HCT116 (cell line): ENCODE results near the gene STIL. TPM values are rescaled to one million over a fixed set of nuclear protein-coding genes. Genes with fewer than 3 reads are reported as not detected.

Experiments used
- ATAC-seq: fragments of 200-7000 bp; cut with Tn5 transposase; 2 replicates; pipeline ENCODE4 v1.9.1; 2020; ENCODE audit warnings: mild to moderate bottlenecking, moderate library complexity
- BruUV-seq: library from RNA; stranded (reverse); fragments of 400-500 nt; replicated peaks from 2 replicates; lab custom pipeline; 2021; lab: Mats Ljungman, UMichigan
- CTCF ChIA-PET: fragments of 300-600 bp; sonication (Branson Sonifier 250); formaldehyde crosslinking; loops from one replicate; lab custom pipeline; 2021; ENCODE audit warnings: antibody characterized with exemption; lab: Charles Lee
- POLR2A ChIA-PET: fragments of 300-600, 350-600 bp; sonication (Branson Sonifier 250); formaldehyde crosslinking; loops from one replicate; lab custom pipeline; 2021; ENCODE audit warnings: antibody characterized with exemption; lab: Charles Lee
- RAD21 ChIA-PET, 2 experiments: fragments of 300-600 bp; sonication (Branson Sonifier 250); formaldehyde crosslinking; loops; one replicate each; lab custom pipeline; 2023; ENCODE audit warnings: low total read pairs in 2 of 2; ENCODE audit not compliant: uncharacterized antibody in 2 of 2, unreplicated experiment in 2 of 2, low non-redundant PET in 1 of 2; lab: Charles Lee
- DNase-seq: peaks from one replicate; pipeline ENCODE4 v3.0.0-alpha.2; 2010; ENCODE audit warnings: low read depth, low spot score
- H2AFZ ChIP-seq: fragments of 200-600 bp; shearing (Covaris generic), sonication (generic); 2 replicates; pipeline ENCODE4 v1.6.1; 2017; ENCODE audit warnings: low read depth, mixed run types, mixed read lengths, antibody characterized with exemption, low read length; ENCODE audit not compliant: poor library complexity, severe bottlenecking
- H3K27ac ChIP-seq: 2 replicates; pipeline ENCODE4 v1.5.1; 2012; ENCODE audit warnings: low read depth, low read length
- H3K27me3 ChIP-seq: fragments of 200-600 bp; sonication (generic); 2 replicates; pipeline ENCODE4 v1.6.1; 2016; ENCODE audit warnings: mixed run types, low read length, mixed read lengths; ENCODE audit not compliant: insufficient read depth
- H3K36me3 ChIP-seq, 2 experiments: fragments of 200-500 bp in 1 of 2; fragments of 200-600 bp in 1 of 2; sonication (Bioruptor generic) in 1 of 2; sonication (generic) in 1 of 2; 2 replicates each; pipeline versions ENCODE4 v1.5.1 to v1.6.1; 2014 to 2016; ENCODE audit warnings: low read length in 2 of 2, inconsistent platforms in 1 of 2, mixed read lengths in 1 of 2, mixed run types in 1 of 2; ENCODE audit not compliant: insufficient read depth in 2 of 2, control insufficient read depth in 1 of 2
- H3K4me1 ChIP-seq, 2 experiments: fragments of 200-600 bp in 1 of 2; sonication (generic) in 1 of 2; 2 replicates each; pipeline versions ENCODE4 v1.5.1 to v1.6.1; 2012 to 2017; ENCODE audit warnings: low read length in 2 of 2, inconsistent platforms in 1 of 2, mild to moderate bottlenecking in 1 of 2, mixed read lengths in 1 of 2, mixed run types in 1 of 2, moderate library complexity in 1 of 2; ENCODE audit not compliant: insufficient read depth in 2 of 2, control insufficient read depth in 1 of 2
- H3K4me2 ChIP-seq: fragments of 200-600 bp; sonication (generic); 2 replicates; pipeline ENCODE4 v1.6.1; 2017; ENCODE audit warnings: mixed run types, low read length, mixed read lengths
- H3K4me3 ChIP-seq, 2 experiments: fragments of 200-600 bp in 1 of 2; sonication (generic) in 1 of 2; replicated peaks in 1 of 2; 2 replicates each; pipeline ENCODE4 v1.5.1; 2011 to 2016; ENCODE audit warnings: low read length in 2 of 2, control low read depth in 1 of 2, low read depth in 1 of 2, mild to moderate bottlenecking in 1 of 2, mixed read lengths in 1 of 2, mixed run types in 1 of 2
- H3K79me2 ChIP-seq: fragments of 200-600 bp; sonication (generic); 2 replicates; pipeline ENCODE4 v1.6.1; 2017; ENCODE audit warnings: mild to moderate bottlenecking, mixed run types, low read length, moderate library complexity, mixed read lengths; ENCODE audit not compliant: insufficient read depth
- H3K9ac ChIP-seq: fragments of 200-600 bp; sonication (generic); 2 replicates; pipeline ENCODE4 v1.6.1; 2016; ENCODE audit warnings: low read length, mixed read lengths
- H3K9me2 ChIP-seq: fragments of 200-600 bp; sonication (generic), shearing (Covaris generic); 2 replicates; pipeline ENCODE4 v1.6.1; 2017; ENCODE audit warnings: mixed run types, mild to moderate bottlenecking, moderate library complexity; ENCODE audit not compliant: insufficient read depth
- H3K9me3 ChIP-seq, 2 experiments: fragments of 200-500 bp in 1 of 2; fragments of 200-600 bp in 1 of 2; sonication (Bioruptor generic) in 1 of 2; sonication (generic) in 1 of 2; 2 replicates each; pipeline ENCODE4 v1.6.1; 2014 to 2017; ENCODE audit warnings: low read length in 2 of 2, mixed read lengths in 2 of 2, inconsistent platforms in 1 of 2, low read depth in 1 of 2, mild to moderate bottlenecking in 1 of 2, mixed run types in 1 of 2, moderate library complexity in 1 of 2; ENCODE audit not compliant: control insufficient read depth in 1 of 2, insufficient read depth in 1 of 2
- H4K20me1 ChIP-seq: fragments of 200-600 bp; sonication (generic), shearing (Covaris generic); 2 replicates; pipeline ENCODE4 v1.6.1; 2017; ENCODE audit warnings: mixed run types, mild to moderate bottlenecking, moderate library complexity; ENCODE audit not compliant: insufficient read depth
- ATF3 ChIP-seq: IDR thresholded peaks from 2 replicates; pipeline ENCODE4 v1.6.1; 2012
- CBX3 ChIP-seq: IDR thresholded peaks from 2 replicates; pipeline ENCODE4 v1.6.1; 2012; ENCODE audit warnings: low read depth
- CEBPB ChIP-seq: IDR thresholded peaks from 2 replicates; pipeline ENCODE4 v1.6.1; 2012; ENCODE audit warnings: low read depth
- CTCF ChIP-seq, 3 experiments: fragments of 200-600 bp in 1 of 3; sonication (generic) in 1 of 3; IDR thresholded peaks in 2 of 3; conservative IDR thresholded peaks in 1 of 3; 2 replicates each; pipeline ENCODE4 v1.5.1; 2012 to 2017; ENCODE audit warnings: low read depth in 2 of 3, low read length in 2 of 3, antibody characterized with exemption in 1 of 3, borderline replicate concordance in 1 of 3, control low read depth in 1 of 3, mild to moderate bottlenecking in 1 of 3, mixed read lengths in 1 of 3, mixed run types in 1 of 3, moderate library complexity in 1 of 3; ENCODE audit not compliant: insufficient read depth in 1 of 3
- EGR1 ChIP-seq: IDR thresholded peaks from 2 replicates; pipeline ENCODE4 v1.6.1; 2012; ENCODE audit warnings: low read depth
- ELF1 ChIP-seq: IDR thresholded peaks from 2 replicates; pipeline ENCODE4 v1.6.1; 2012; ENCODE audit warnings: low read depth, borderline replicate concordance
- EZH2 ChIP-seq: fragments of 200-600 bp; sonication (generic); IDR thresholded peaks from 2 replicates; pipeline ENCODE4 v1.6.1; 2017; ENCODE audit warnings: antibody characterized with exemption, mixed run types
- EZH2phosphoT487 ChIP-seq: fragments of 200-600 bp; IDR thresholded peaks from 2 replicates; pipeline ENCODE4 v1.6.1; 2018; ENCODE audit warnings: antibody characterized with exemption, borderline replicate concordance
- FOSL1 ChIP-seq: IDR thresholded peaks from 2 replicates; pipeline ENCODE4 v1.6.1; 2012; ENCODE audit warnings: low read depth
- JUND ChIP-seq: IDR thresholded peaks from 2 replicates; pipeline ENCODE4 v1.6.1; 2012
- MAX ChIP-seq: IDR thresholded peaks from 2 replicates; pipeline ENCODE4 v1.6.1; 2012
- POLR2A ChIP-seq: IDR thresholded peaks from 2 replicates; pipeline ENCODE4 v1.7.0; 2011; ENCODE audit warnings: borderline replicate concordance; ENCODE audit not compliant: insufficient read depth, insufficient read length; ENCODE audit errors: extremely low read depth
- POLR2AphosphoS5 ChIP-seq: IDR thresholded peaks from 2 replicates; pipeline ENCODE4 v1.6.1; 2011; ENCODE audit warnings: mild to moderate bottlenecking, low read depth, low read length, moderate library complexity
- RAD21 ChIP-seq: IDR thresholded peaks from 2 replicates; pipeline ENCODE4 v1.6.1; 2012; ENCODE audit warnings: low read depth, mild to moderate bottlenecking
- SIN3A ChIP-seq: IDR thresholded peaks from 2 replicates; pipeline ENCODE4 v1.6.1; 2012; ENCODE audit warnings: low read depth
- SP1 ChIP-seq: IDR thresholded peaks from 2 replicates; pipeline ENCODE4 v1.6.1; 2012; ENCODE audit warnings: low read depth
- TCF7L2 ChIP-seq: IDR thresholded peaks from 2 replicates; pipeline ENCODE4 v1.7.0; 2011; ENCODE audit warnings: borderline replicate concordance, inconsistent platforms; ENCODE audit not compliant: insufficient read depth, insufficient read length; ENCODE audit errors: extremely low read depth
- ZBTB33 ChIP-seq: IDR thresholded peaks from 2 replicates; pipeline ENCODE4 v1.6.1; 2011; ENCODE audit warnings: mild to moderate bottlenecking, low read length, moderate library complexity; ENCODE audit not compliant: insufficient replicate concordance; ENCODE audit errors: extremely low read depth
- ZFX ChIP-seq: fragments of 450-650 bp; IDR thresholded peaks from 2 replicates; pipeline ENCODE4 v1.6.1; 2017
- ZNF274 ChIP-seq: fragments of 200-500 bp; sonication (Bioruptor generic); IDR thresholded peaks from 2 replicates; pipeline ENCODE4 v1.6.1; 2014; ENCODE audit warnings: mild to moderate bottlenecking, low read depth, low read length, inconsistent platforms
- intact Hi-C: fragments of 100-400 bp; cut with micrococcal nuclease; formaldehyde crosslinking; loops from 2 replicates; pipeline ENCODE4 v1.10.0; 2022
- total RNA-seq: library from RNA; stranded (reverse); gene quantifications from one replicate; pipeline ENCODE4 v1.2.1, GENCODE V29; 2021; ENCODE audit not compliant: unreplicated experiment

The STIL gene
- total RNA-seq, 1 experiment from 2014 or later, result 34.4 TPM

- Histone ChIP-seq H3K9me2 (no peaks in the 10 kb centered on the region), H3K27me3 (no peaks in the 10 kb centered on the region), H3K36me3 (no peaks in the 10 kb centered on the region), H3K9me3 (no peaks in the 10 kb centered on the region), H3K79me2 (peaks cover 48% of the 10 kb centered on the region), H3K4me3 (no peak overlapping the region), H4K20me1 (no peaks in the 10 kb centered on the region), H3K4me1 (peaks cover 0 to 5% of the 10 kb centered on the region in 2 experiments; a peak in 1 of 4 replicates), H3K9ac (no peak overlapping the region), H3K4me2 (no peak overlapping the region), H2AFZ (no peak overlapping the region), H3K27ac (no peak overlapping the region)
- CTCF ChIA-PET, result interaction anchor here (1.9 kb wide), 1 partner anchor 89 kb away, joined by 4 read pairs; the partner anchor contains the start of gene FOXD2
- intact Hi-C loops, result no loop called here
- POLR2A ChIA-PET, result no interaction called here
- no peak for TF ChIP-seq ATF3
- no peak for TF ChIP-seq ELF1
- no peak for TF ChIP-seq POLR2A
- no peak for TF ChIP-seq CTCF (IDR thresholded peaks at IDR 0.05 in 2 of 3, conservative IDR thresholded peaks at IDR 0.05 in 1 of 3; ENCODE audit: borderline replicate concordance in 1 of 3, insufficient read depth in 1 of 3, low read depth in 2 of 3, low read length in 2 of 3)
- TF ChIP-seq POLR2AphosphoS5, result no peak
- no peak for TF ChIP-seq EGR1
- no peak for TF ChIP-seq SIN3A
- TF ChIP-seq CEBPB, result no peak
- no peak for TF ChIP-seq ZBTB33
- no peak for TF ChIP-seq FOSL1
- TF ChIP-seq TCF7L2, result no peak
- no peak for TF ChIP-seq CBX3
- no peak for TF ChIP-seq MAX
- TF ChIP-seq ZNF274, result no peak
- TF ChIP-seq JUND, result no peak
- no peak for TF ChIP-seq ZFX
- TF ChIP-seq EZH2, result no peak
- TF ChIP-seq SP1, result no peak
- TF ChIP-seq EZH2phosphoT487, result no peak
- no peak for TF ChIP-seq RAD21
- no peak for DNase-seq
- no peak for ATAC-seq
- no TSS peak for BruUV-seq
- RAD21 ChIA-PET, result no interaction called here
These were observed 34.3 kb upstream of the STIL start for GRCh38 chr1:47348246-47348645.
